NCI-H2081 treated with DMSO at 0.1 percent for 48 hours (cell line): ENCODE data around the gene SUN1.

ENCODE experiments used
- DNase-seq: peaks from one replicate; lab custom pipeline; 2025; lab: John Stamatoyannopoulos, UW

Gene SUN1

GRCh38 chr7:892648-893593 is 60.6 kb downstream of the SUN1 start:
- no peak for DNase-seq

GRCh38 chr7:893686-894085 is 61.4 kb downstream of the SUN1 start:
- DNase-seq, result no peak

- no peak for DNase-seq
Observed at GRCh38 chr7:894164-894867, 62.0 kb downstream of the SUN1 start.

- no peak for DNase-seq
Observed at GRCh38 chr7:894927-895450, 62.7 kb downstream of the SUN1 start.

GRCh38 chr7:895451-896052 is 63.3 kb downstream of the SUN1 start:
- DNase-seq, result no peak

GRCh38 chr7:896346-897075 is 64.2 kb downstream of the SUN1 start:
- no peak for DNase-seq

GRCh38 chr7:897086-897485 is 64.8 kb downstream of the SUN1 start:
- no peak for DNase-seq

- DNase-seq, result no peak
Observed at GRCh38 chr7:897771-898376, 65.6 kb downstream of the SUN1 start.

- no peak for DNase-seq
Observed at GRCh38 chr7:898460-898854, 66.2 kb downstream of the SUN1 start.

GRCh38 chr7:898855-899681 is 66.8 kb downstream of the SUN1 start:
- no peak for DNase-seq

GRCh38 chr7:899806-900205 is 67.5 kb downstream of the SUN1 start:
- no peak for DNase-seq

- no peak for DNase-seq
Observed at GRCh38 chr7:900331-901040, 68.2 kb downstream of the SUN1 start.

GRCh38 chr7:901041-901387 is 68.7 kb downstream of the SUN1 start:
- DNase-seq, result no peak

GRCh38 chr7:901388-902154 is 69.3 kb downstream of the SUN1 start:
- DNase-seq, result no peak

GRCh38 chr7:902996-903395 is 70.7 kb downstream of the SUN1 start:
- no peak for DNase-seq

GRCh38 chr7:903921-904755 is 71.9 kb downstream of the SUN1 start:
- DNase-seq, result no peak

- DNase-seq, result no peak
Observed at GRCh38 chr7:904847-905246, 72.6 kb downstream of the SUN1 start.

GRCh38 chr7:906776-907157 is 74.5 kb downstream of the SUN1 start:
- DNase-seq, result no peak
